Activated B cell treated with CpG ODN at 0.5 μM for 24 hours (primary cell): ENCODE measurements around the gene RNH1. TPM values are rescaled to one million over a fixed set of nuclear protein-coding genes. Genes with fewer than 3 reads are reported as not detected.

Experiments
- ATAC-seq: fragments of 200-7000 bp; cut with Tn5 transposase; one replicate; pipeline ENCODE4 v1.10.0; 2021; ENCODE audit warnings: low read depth, mild to moderate bottlenecking, moderate library complexity
- CTCF ChIA-PET: fragments of 350-600 bp; sonication (Branson Sonifier 250); formaldehyde crosslinking; loops from one replicate; lab custom pipeline; 2021; ENCODE audit warnings: antibody characterized with exemption; lab: Charles Lee
- POLR2A ChIA-PET: fragments of 350-600 bp; sonication (Branson Sonifier 250); formaldehyde crosslinking; loops from one replicate; lab custom pipeline; 2021; ENCODE audit warnings: antibody characterized with exemption; lab: Charles Lee
- DNase-seq: peaks from one replicate; pipeline ENCODE4 v3.0.0; 2022
- H3K27ac Mint-ChIP-seq: one replicate; pipeline ENCODE4 v1.8.0; 2020; ENCODE audit warnings: mixed read lengths
- H3K27me3 Mint-ChIP-seq: one replicate; pipeline ENCODE4 v1.8.0; 2021; ENCODE audit warnings: mixed read lengths
- H3K36me3 Mint-ChIP-seq: one replicate; pipeline ENCODE4 v1.8.0; 2021; ENCODE audit warnings: low read depth, mixed read lengths
- H3K4me1 Mint-ChIP-seq: one replicate; pipeline ENCODE4 v1.8.0; 2021; ENCODE audit warnings: mixed read lengths
- H3K4me3 Mint-ChIP-seq: one replicate; pipeline ENCODE4 v1.8.0; 2020; ENCODE audit warnings: mild to moderate bottlenecking, mixed read lengths
- H3K9me3 Mint-ChIP-seq: one replicate; pipeline ENCODE4 v1.8.0; 2020; ENCODE audit warnings: mixed read lengths
- CTCF ChIP-seq: fragments of 200-600 bp; IDR thresholded peaks from one replicate; pipeline ENCODE4 v1.8.0; 2022; ENCODE audit warnings: antibody characterized with exemption, mild to moderate bottlenecking
- intact Hi-C: fragments of 100-400 bp; cut with micrococcal nuclease; formaldehyde crosslinking; loops from one replicate; pipeline ENCODE4 v1.15.1; 2024
- total RNA-seq: library from RNA; stranded (reverse); gene quantifications from 2 replicates; pipeline ENCODE4 v1.2.3, GENCODE V29; 2022

Gene RNH1
- total RNA-seq, 1 donor from 2014 or later, result 101 TPM

GRCh38 chr11:501683-502287 is 5.3 kb downstream of the RNH1 start:
- no peak for TF ChIP-seq CTCF
- no peak overlapping the region for H3K4me3 Mint-ChIP-seq
- CTCF ChIA-PET, result no interaction called here
- H3K27me3 Mint-ChIP-seq, result no peaks in the 10 kb centered on the region
- no peaks in the 10 kb centered on the region for H3K9me3 Mint-ChIP-seq
- ATAC-seq (no peak), DNase-seq (no peak)
- POLR2A ChIA-PET, result interaction anchor here (0.6 to 1.7 kb wide), 2 partner anchors 35 to 55 kb away, joined by 5 to 7 read pairs; partner anchors contain the start of gene LRRC56
- peaks cover 40% of the 10 kb centered on the region for H3K36me3 Mint-ChIP-seq
- H3K27ac Mint-ChIP-seq, result no peak overlapping the region
- H3K4me1 Mint-ChIP-seq, result peaks cover 41% of the 10 kb centered on the region
- intact Hi-C loops, result no loop called here

- ChIA-PET CTCF (no interaction called here), POLR2A (interaction anchor here (0.6 to 1.7 kb wide), 2 partner anchors 35 to 54 kb away, joined by 5 to 7 read pairs; partner anchors contain the start of gene LRRC56)
- DNase-seq, result no peak
- intact Hi-C loops, result no loop called here
- TF ChIP-seq CTCF, result no peak
- ATAC-seq, result no peak
- Mint-ChIP-seq H3K4me1 (peaks cover 37% of the 10 kb centered on the region), H3K27me3 (no peaks in the 10 kb centered on the region), H3K4me3 (no peak overlapping the region), H3K9me3 (no peaks in the 10 kb centered on the region), H3K27ac (no peak overlapping the region), H3K36me3 (peaks cover 42% of the 10 kb centered on the region)
Observed at GRCh38 chr11:501001-501682, 5.9 kb downstream of the RNH1 start.

GRCh38 chr11:499201-500076 is 7.6 kb downstream of the RNH1 start:
- H3K27ac Mint-ChIP-seq, result no peak overlapping the region
- DNase-seq (no peak), ATAC-seq (no peak)
- peaks cover 54% of the 10 kb centered on the region for H3K36me3 Mint-ChIP-seq
- H3K4me1 Mint-ChIP-seq, result peaks cover 22% of the 10 kb centered on the region
- ChIA-PET POLR2A (interaction anchor here (0.6 kb wide), 1 partner anchor 7 kb away, joined by 3 read pairs; the partner anchor contains the start of gene RNH1), CTCF (interaction anchor here (1.2 kb wide), 1 partner anchor 10 kb away, joined by 4 read pairs; no protein-coding TSS in a partner anchor)
- no peaks in the 10 kb centered on the region for H3K27me3 Mint-ChIP-seq
- no peak overlapping the region for H3K4me3 Mint-ChIP-seq
- no peaks in the 10 kb centered on the region for H3K9me3 Mint-ChIP-seq
- no peak for TF ChIP-seq CTCF
- intact Hi-C loops, result no loop called here

DNA sequence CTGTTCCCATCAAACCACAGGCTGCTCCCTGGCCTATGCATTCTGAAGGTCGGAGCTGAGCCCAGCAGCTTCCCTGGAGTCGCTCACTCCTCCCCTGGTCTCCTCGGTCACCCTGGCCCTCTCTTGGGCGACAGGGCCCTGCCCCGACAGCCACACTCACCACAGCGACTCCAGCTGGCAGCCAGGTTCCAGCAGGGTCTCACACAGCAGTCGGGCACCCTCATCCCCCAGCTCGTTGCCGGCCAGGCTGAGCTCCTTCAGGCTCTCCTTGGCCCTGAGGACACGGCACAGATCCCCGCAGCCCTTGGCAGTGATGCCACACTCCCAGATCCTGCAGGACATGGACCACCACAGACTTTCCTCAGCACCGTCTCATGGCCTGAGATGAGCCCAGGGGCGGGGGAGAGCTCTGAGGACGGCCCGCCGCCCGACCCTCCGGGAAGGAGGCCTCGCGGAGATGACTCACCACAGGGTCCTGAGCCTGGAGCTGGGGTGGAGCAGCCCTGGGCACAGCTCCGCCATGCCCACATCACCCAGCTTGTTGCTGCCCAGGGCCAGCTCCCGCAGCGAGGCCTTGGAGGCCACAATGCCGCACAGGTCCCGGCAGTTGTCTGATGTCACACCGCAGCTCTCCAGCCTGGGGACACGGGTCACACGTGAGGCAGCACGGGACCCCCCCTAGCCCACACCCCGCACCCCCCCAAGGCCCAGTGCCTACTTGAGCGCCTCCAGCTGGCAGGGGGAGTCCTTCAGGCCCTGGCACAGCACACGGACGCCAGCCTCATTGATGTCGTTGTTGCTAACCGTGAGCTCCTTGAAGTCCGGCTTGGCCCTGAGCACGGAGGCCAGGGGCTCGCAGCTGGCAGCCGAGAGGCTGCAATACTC is 8.5 kb downstream of the RNH1 start:
- CTCF ChIA-PET, result no interaction called here
- DNase-seq, result no peak

More for the DNA sequence above, 8.5 kb downstream of the RNH1 start:
- Mint-ChIP-seq H3K27ac (no peak overlapping the region), H3K4me3 (no peak overlapping the region), H3K4me1 (peaks cover 16% of the 10 kb centered on the region), H3K27me3 (no peaks in the 10 kb centered on the region), H3K36me3 (peaks cover 58% of the 10 kb centered on the region), H3K9me3 (no peaks in the 10 kb centered on the region)
- intact Hi-C loops, result no loop called here
- POLR2A ChIA-PET, result interaction anchor here (0.6 kb wide), 1 partner anchor 8 kb away, joined by 3 read pairs; the partner anchor contains the start of gene RNH1
- no peak for ATAC-seq
- no peak for TF ChIP-seq CTCF
